HS-27A (cell line): Measurements from ENCODE around the gene SLC25A36.
A peak's percentile ranks its signal among the peaks of the same experiment; 100 is the strongest.

ENCODE experiments used
- DNase-seq: peaks from one replicate; pipeline ENCODE4 v3.0.0-alpha.2; 2012; ENCODE audit warnings: low read depth, missing footprints

SLC25A36 gene

DNA sequence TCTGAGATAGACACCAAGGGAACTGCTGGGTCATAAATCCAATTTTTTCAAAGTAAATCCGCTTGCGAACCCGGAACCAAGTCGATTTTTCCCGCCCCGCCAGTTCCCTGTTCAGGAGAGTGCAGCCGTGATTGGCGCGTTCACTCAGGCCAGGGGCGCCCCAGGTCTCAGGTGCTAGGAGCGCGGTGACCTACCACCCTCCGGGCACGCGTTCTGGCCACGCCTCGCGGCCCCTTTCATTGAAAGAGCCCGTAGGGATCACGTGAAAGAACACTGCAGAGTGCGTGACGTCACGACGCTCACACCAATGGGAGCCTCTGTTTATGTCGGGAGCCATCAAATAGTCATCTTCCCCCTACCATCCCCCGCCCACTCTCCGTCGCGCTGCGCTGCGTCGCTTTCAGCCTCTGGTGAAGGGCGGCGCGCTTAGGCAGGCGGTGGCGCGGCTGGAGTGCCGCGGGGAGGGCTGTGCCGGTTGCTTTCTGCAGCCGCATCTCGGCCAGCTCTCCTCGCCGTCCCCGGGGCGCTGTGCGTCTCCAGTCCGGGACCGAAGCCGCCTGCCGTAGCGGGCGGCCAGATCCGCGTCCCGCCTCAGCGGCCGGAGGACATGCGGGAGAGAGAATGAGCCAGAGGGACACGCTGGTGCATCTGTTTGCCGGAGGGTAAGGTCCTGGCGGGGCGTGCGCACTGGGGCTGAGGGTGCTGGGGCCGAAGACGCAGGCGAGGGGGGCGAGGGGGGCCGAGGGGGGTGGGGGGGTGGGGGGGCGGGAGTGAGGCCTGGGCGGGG, at the start of gene SLC25A36:
Gene SLC25A36, plus strand, starts transcription at position 403 of the 787 bp plus-strand sequence. Its CDS starts 219 bp downstream, at position 622.
- peak; percentile 93 for DNase-seq

DNA sequence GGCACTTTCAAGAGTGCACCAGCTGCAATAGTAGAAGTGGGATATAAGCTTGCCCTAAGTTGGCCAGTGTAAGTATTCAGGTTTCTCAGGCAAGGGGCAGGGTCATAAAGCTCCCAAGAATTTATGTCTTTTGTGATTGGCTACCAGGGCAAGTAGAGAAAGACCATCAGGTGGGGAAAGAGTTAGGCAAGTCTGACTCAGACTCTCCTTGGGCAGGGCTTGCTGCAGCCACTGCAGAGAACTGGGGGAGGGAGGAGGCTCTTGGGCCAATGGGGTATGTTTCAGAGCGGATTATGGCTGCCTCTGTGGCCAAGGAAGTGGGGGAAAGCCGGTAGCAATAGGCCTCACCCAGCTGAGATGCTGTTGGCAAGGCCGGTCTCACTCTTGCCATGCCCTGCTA, 44.6 kb upstream of the SLC25A36 start:
- DNase-seq = no peak

DNA sequence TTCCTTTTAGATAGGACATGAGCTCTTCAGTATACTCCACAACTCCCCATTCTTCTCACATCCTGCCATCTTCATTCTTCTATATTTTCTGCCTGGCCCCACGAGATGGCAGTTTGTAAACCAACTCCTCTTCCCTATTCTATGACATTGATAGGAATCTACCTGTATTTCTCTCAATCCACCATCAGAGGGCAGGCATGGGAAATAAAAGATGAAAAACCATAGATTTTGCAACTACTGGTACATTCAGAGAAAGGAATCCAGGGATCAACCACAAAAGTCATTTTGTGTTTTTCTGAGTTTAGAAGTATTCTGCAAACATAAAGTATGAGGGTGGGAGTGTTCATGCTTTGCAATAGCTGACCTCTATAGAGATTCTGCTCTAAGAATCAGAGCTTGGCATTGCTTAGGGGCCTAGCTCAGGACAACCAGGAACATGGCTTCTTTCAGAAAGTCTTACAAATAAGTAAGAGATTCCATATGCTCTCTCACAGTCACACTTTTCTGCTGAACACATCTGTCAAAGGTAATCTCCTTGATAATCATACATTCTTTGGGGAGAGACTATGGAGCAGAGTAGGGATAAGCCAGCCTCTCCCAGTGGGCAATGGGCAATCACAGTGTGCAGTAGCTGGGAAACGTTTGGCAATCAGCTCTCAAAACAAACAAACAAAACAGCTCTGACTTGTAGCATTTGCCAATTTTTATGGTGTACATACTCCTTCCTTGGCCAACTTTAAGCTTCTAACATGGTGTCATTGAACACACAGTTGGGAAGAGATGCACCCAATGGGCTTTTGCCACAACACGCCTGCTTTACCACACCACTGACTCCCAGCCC, 43.1 kb upstream of the SLC25A36 start:
- DNase-seq = peak; percentile 54

- DNase-seq = no peak
Measured at GRCh38 chr3:140899363-140899762, 42.3 kb upstream of the SLC25A36 start.

- DNase-seq = no peak
Measured at GRCh38 chr3:140902791-140903190, 38.8 kb upstream of the SLC25A36 start.

- DNase-seq = no peak
Measured at GRCh38 chr3:140903196-140903595, 38.4 kb upstream of the SLC25A36 start.

DNA sequence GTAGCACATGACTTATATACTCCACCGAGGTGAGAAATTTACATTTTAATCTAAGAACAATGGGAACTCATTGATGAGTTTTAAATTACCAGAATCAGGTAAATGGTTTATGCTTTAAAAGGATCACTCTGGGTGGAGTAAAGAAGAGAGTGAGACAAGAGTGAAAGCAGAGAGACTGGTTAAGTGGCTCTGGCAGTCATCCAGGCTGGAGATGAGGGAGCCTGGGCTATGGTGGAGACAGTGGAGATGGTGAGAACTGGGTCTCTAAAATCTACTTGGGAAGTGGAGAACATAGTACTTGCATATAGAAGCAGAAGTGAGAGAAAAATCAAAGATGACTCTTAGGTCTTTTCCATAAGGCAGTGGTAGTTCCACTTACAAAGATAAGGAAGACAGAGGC, 37.1 kb upstream of the SLC25A36 start:
- no peak for DNase-seq

GRCh38 chr3:140905559-140905958, 36.1 kb upstream of the SLC25A36 start:
- no peak for DNase-seq

- DNase-seq = no peak
Measured at GRCh38 chr3:140906785-140907184, 34.9 kb upstream of the SLC25A36 start.

DNA sequence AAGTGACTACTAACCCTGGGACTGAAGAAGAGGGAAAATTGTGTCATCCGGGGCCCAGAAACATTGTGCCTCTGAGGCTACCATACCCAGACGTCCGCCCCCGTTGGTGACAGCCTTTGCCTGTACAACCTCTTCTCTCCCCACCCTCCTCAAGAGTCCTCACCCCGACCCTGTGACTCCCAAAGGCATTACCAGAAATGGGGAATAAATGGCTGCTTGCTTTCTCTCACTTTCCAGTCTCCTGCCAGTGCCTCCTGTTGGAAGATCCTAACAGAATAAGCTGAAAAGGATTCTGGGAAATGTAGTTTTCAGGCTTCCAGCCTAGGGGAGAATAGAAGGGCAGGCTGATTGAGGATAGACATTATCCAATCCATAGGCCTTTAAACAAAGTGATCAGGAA, 30.8 kb upstream of the SLC25A36 start:
- DNase-seq = no peak

DNA sequence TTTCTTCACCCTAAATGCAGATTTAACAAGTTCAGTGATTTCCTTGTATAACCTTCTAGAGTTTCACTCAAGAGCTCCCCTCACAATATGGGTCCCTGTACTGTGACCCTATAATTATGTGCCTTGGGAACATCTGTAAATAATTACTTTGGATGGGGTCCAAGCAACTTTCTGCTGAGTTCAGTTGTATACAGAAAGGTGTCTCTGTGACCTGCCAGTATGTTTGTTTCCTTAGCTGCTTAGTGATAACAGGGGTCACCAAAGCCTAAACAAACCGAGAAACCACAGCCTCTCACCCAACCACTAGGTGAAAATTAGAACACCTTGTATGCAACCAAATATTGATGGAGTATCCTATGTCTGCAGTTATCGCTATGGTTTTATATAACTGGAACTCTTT, 29.8 kb upstream of the SLC25A36 start:
- DNase-seq = no peak

- no peak for DNase-seq
Measured at GRCh38 chr3:140913728-140914127, 27.9 kb upstream of the SLC25A36 start.

GRCh38 chr3:140914384-140914945, 27.2 kb upstream of the SLC25A36 start:
- no peak for DNase-seq

DNA sequence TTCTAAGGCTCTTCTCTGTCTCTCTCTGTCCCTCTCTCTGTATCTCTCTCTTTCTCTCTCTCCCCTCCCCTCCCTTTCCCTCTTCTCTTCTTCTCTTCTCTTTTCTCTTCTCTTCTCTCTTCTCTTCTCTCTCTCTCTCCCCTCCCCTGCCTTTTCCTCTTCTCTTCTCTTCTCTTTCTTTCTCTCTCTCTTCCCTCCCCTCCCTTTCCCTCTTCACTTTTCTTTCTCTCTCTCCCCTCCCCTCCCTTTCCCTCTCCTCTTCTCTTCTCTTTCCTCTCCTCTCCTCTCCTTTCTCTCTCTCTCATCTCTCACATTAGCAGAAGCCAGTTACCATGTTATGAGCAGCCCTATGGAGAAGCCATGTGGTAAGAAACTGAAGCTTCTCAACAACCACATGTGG, 25.0 kb upstream of the SLC25A36 start:
- DNase-seq = no peak

- DNase-seq = no peak
Measured at GRCh38 chr3:140917772-140918171, 23.9 kb upstream of the SLC25A36 start.

DNA sequence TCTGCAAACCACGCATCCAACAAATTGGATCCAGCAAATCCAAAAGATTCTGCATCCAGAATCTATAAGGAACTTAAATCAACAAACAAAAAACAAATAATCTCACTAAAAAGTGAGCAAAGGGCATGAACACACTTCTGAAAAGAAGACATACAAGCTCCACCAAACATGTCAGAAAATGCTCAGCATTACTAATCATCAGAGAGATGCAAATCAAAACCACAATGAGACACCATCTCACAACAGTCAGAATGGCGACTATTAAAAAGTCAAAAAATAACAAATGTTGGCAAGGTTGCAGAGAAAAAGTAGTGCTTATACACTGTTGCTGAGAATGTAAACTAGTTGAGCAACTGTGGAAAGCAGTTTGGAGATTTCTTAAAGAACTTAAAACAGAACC, 21.6 kb upstream of the SLC25A36 start:
- DNase-seq = no peak

- DNase-seq = no peak
Measured at GRCh38 chr3:140922634-140923033, 19.0 kb upstream of the SLC25A36 start.

DNA sequence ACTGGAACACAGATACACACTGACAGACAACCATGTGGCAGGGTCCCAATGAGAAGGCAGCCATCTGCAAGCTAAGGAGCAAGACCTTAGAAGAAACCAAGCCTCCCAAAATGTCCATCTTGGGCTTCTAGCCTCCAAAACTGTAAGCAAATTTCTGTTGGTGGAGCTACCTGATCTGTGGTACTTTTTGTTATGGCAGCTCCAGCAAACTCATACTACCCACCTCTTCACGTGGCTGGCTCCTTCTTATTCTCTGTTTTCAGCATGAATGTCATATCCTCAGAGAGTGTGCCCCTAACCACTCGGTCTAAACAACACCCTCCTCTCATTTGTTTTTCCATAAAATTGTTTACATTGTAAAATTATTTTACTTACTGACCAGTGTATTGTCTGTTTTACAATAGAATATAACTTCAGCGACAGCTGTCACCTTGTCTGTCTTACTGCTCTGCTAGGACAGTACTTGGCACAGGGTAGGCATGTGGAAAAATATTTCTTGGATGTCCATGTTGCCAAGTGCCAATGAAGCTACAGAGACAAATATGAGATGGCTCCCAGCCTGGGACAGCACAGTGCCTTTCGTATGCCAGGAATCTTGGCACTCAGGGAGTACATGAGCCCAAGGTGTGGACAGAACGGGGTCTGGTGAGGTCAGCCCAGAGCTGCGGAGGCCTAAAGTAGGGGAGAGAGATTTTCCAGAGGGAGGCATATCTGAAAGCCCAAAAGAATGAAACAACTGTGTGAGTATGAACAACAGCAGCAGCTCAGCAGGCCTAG, 17.4 kb upstream of the SLC25A36 start:
- no peak for DNase-seq

GRCh38 chr3:140927279-140928069, 14.2 kb upstream of the SLC25A36 start:
- DNase-seq = no peak

DNA sequence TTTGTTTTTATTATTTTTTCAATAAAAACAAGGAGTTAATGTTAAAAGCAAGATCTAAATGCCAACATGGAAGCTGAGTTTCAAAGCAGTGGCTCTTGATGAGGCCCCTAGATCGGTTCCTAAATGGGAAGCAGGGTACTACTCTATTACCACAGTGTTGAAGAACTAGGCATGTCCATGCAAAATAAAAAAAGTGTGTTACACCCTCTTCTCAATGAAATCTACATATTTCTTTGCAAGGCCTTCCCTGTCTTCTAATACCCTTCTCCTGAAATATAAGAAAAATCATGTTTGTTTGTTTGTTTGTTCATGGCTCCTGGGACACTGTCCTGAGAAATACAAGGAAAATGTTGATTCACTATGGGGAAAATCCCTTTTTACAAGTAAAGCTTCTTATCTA, 12.2 kb upstream of the SLC25A36 start:
- no peak for DNase-seq

- no peak for DNase-seq
Measured at GRCh38 chr3:140931016-140931454, 10.6 kb upstream of the SLC25A36 start.
